HT-29 (cell line): ENCODE data around the gene PTPRE. TPM values are rescaled to one million over a fixed set of nuclear protein-coding genes. Genes with fewer than 3 reads are reported as not detected.
A peak's percentile ranks its signal among the peaks of the same experiment; 100 is the strongest.

Experiments used
- DNase-seq: peaks from one replicate; pipeline ENCODE4 v3.0.0-alpha.2; 2015; ENCODE audit warnings: low spot score
- total RNA-seq: library from RNA; depleted of rRNA; stranded (reverse); fragments of >200 nt; shearing (Covaris generic); gene quantifications from 2 replicates; pipeline ENCODE4 v1.2.3, GENCODE V29; 2014

PTPRE gene
- total RNA-seq, 1 experiment from 2014 or later = 3.4 TPM

DNA sequence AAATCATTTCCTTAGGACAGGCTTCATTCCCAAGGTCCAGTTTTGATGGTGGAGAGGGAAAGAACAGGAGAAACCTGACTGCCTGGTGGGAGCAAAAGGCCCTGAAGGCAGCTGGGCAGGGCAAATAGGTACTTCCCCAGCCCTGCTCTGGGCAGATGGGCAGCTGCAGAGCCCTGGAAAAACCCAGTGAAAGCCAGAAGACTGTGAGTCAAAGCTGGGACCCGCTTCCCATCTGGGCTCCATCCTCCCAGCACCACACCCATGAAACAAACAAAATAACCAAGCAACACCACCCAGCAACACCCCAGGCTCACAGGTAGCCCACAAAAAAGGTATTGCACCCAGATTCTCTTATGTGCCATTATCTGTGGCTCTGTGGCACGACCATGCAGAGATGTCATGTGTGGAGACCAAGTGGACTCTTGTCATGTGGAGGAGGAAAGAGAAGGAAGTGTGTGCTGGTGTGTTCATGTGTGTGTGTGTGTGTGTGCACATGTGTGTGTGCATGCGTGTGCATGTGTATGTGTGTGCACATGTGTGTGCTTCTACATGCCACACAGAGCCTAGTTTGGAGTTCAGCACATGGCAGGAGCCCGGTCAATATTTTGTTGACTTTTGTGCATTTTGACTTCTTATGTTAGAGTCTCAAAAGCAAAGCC is 24.0 kb upstream of the PTPRE start:
- no peak for DNase-seq

DNA sequence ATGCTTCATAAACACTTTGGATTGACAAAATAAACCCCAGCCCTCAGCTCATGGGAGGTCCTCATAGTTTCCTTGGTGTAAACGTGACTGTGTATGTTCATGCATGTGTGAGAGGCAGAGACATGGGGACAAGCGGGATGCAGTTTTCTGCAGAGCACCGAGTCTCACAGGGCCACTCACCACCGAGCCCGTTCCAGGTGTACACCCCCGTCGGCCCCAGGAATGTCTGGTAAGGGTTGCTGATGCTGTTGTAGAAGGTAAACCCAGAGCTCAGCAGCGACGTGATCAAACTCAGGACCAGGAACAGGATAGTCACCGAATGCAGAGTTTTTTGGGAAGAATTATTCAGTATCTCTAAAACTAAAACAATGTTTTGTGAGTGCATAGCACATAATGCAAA is 23.4 kb upstream of the PTPRE start:
- DNase-seq = no peak

- DNase-seq = no peak
These were observed 22.4 kb upstream of the PTPRE start for GRCh38 chr10:127884501-127884900.

- peak; percentile 61 for DNase-seq
These were observed 20.4 kb upstream of the PTPRE start for GRCh38 chr10:127886371-127887051.

DNA sequence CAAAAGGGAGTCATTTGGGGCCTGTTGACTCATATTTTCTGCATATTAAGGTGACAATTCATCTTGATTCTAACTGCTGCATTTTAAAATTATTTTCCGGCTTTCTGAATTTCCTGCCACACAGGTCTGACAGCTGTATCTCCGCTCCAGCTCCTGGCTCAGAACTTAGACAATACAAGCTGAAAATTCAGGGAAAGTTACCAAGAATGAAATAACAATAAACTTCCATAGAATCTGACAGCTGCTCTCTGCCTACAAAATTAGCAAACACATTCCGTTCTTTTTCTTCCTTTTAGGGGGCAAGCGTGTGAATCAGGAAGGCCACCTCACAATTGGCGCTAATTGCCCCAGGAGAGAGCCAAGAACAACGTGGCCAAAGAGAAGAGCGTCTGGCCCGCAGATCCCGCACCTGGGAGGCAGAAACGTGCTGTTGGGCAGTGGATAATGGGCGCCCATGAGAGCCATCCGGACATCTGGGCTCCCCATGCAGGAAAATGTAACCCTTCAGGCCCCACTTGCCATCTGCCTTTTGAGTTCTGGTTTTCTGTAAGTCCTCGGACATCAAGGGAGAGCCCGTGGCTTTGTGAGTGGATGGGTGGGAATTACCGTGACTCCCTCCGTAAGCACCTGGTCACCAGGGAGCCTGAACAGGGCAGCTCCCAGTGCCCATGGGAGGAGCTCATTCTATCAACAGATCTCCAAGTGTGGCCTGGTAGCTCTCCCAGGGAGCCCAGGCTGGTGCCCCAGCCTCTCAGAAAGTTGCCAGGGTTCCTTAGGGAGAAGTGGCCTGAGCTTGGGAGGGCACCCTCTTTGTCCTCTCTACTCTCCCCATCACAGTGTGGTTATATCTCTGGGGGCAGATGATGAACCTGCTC is 19.1 kb upstream of the PTPRE start:
- DNase-seq = no peak

DNA sequence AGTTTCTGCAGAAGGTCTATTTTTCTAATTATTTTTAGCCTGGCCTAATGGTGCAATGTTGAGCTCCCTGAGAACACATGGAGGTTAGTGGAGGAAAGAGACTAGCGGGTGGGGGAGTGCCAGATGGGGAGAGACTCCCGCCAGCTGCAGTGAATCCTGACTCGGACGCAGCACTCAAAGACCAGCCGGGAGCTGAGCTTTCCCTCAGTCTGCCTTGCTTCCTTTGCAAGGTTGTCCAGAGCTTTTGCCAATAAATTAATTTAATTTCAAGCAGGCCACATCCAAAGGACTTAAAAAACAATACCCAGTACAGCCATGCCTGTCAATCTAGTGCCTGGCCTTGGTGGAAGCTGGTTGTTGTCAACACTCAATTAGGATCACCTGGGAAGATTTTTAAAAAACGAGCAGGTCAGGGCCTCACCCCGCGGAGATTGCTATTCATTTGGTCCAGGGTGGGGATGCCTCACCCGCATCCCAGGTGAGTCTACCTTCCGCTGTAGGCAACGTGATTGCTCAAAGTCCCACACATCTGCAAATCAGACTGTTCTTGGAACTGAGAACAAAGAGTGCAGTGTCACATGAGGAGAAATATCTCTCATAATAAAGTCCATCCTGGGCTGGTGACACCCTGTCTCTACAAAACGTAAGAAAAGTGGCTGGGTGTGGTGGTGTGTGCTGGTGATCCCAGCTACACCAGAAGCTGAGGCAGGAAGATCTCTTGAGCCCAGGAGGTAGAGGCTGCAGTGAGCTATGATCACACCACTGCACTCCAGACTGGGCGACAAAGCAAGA is 18.2 kb upstream of the PTPRE start:
- peak; percentile 30 for DNase-seq

- DNase-seq = peak; percentile 59
These were observed 17.2 kb upstream of the PTPRE start for GRCh38 chr10:127889605-127890195.

DNA sequence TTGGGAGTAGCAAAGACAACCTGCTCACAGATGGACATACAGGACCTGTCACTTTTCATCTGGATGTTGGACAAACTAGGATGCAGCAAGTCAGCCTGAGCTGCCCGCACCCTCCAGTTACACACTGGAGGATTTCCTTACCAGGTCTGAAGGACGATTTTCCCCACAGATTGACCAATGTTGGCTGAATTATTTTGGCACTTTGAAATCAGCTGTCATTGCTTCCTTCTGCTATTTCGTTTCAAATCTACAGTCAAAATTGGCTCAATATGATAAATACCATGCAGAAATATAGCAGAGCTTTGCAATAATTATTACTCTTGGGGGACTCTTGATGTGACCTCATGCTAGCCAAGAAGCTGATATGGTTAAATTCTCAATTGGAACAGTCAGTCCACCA is 16.7 kb upstream of the PTPRE start:
- DNase-seq = no peak

GRCh38 chr10:127890832-127891334 is 16.0 kb upstream of the PTPRE start:
- peak; percentile 33 for DNase-seq

DNA sequence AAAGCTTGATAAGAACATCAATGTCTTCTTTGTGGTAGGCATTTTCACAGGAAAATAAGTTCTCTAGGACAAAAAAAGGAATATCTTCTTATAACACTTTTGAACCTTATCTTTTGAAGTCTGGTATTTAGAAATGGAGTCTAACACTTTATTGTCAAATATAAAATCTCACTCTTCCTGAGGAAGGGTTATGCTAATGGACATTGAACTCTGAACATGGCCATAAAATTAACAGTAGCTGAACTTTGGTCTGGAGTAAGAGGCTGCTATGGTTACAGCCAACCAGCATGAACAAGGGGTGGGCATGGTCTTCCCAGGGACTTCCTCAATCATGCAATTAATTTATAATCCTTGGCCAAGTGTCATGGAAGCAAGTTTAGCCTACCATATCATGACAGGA is 14.2 kb upstream of the PTPRE start, which contains the start of gene CLRN3:
Gene CLRN3 (minus strand): TSS at position 199 of the 400 bp plus-strand sequence. CDS start 157 bp downstream, at position 42.
- DNase-seq = peak; percentile 80

GRCh38 chr10:127894146-127894545 is 12.8 kb upstream of the PTPRE start:
- DNase-seq = no peak

- no peak for DNase-seq
These were observed 10.3 kb upstream of the PTPRE start for GRCh38 chr10:127896590-127896989.

- no peak for DNase-seq
These were observed 9.7 kb upstream of the PTPRE start for GRCh38 chr10:127897177-127897576.

- DNase-seq = no peak
These were observed 7.0 kb upstream of the PTPRE start for GRCh38 chr10:127899766-127900387.

DNA sequence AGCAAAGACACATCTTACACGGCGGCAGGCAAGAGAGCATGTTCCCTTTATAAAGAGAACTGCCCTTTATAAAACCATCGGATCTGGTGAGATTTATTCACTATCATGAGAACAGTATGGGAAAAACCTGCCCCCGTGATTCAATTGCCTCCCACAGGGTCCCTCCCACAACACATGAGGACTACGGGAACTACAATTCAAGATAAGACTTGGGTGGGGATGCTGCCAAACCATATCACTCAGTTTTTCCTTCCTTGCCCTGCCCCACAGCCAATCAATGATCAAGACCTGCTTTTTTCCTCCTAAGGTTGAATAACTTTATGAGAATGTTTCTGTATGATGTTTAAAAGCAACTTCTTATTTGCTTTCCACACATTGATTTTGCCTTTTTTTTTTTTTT is 3.1 kb upstream of the PTPRE start:
- no peak for DNase-seq

DNA sequence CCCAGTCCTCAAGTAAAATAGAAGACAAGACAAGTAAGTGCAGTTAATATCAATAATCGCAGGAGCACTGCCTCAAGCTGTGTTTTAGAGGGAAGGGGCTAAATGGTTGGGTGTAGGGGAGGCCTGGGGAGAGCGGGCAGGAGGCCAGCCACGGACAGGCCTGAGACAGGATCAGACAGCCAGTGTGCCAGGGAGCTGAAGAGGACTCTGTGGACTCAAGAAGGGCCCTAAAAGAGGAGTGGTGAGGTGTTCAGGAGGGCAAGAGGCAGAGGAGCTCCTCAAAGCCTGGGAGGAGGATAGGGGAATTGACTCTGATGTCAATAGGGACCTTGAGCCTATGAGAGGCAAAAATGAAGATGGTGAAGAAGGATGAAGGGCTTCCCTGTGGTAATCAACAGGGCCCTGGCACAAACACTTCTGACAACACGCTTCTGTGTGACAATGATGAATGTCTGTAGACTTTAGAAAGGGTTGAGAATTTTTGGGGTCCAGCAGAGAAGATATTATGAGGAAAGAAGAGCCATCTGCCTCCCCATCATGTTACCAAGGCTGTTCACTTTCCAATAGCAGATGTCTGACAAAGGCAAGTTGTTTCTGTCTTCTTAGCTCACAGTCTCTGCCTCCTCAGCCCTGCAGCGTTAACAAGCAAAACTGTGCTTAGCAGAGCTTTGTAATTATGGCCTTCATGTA is 2.4 kb upstream of the PTPRE start:
- no peak for DNase-seq

DNA sequence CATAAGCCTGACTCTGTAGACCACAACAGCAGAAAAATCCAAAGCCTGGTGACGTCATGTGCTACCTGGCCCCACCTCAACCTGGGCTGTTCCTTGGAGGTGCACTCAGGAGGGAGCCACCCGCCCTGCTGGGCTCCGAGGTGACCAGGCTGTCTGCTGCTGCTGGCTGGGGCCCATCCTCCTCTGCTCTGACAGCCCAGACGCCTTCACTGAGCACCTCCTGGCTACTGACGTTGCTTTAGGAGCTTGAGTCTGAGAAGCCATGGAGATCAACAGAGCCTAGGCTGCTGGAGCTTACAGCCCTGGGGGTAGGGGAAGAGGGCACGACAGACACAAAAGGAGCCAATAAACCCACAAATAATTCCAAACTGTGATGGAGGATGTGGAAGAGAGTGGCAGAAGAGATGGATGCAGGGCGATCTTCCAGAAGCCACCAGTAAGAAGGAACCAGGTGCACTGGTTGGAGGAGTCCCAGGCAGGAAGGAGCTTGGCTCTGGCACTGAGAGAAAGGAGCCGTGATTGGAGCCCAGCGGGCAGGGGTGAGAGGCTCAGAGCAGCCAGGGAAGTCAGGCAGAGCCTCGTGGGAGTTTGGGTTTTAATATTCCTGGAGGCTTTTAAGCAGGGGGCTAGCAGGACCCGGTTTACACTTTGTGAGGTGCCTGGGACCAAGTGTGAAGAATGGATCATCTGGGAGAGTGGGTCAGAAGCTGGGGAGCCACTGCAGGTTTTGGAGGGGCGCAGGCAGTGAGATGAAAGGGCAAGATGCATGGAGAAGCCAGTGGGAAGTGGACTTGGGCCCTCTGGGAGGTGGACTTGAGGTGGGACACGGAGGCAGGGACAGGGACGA is 1.7 kb upstream of the PTPRE start:
- DNase-seq = peak; percentile 15

- no peak for DNase-seq
These were observed 1.0 kb upstream of the PTPRE start for GRCh38 chr10:127905848-127906261.
